K562 (cell line): ENCODE results near the gene SOAT2. TPM values are rescaled to one million over a fixed set of nuclear protein-coding genes. Genes with fewer than 3 reads are reported as not detected.
A peak's percentile ranks its signal among the peaks of the same experiment; 100 is the strongest.

Experiments used
- ATAC-seq: fragments of 200-7000 bp; cut with Tn5 transposase; 3 replicates; pipeline ENCODE4 v1.9.1; 2020; ENCODE audit warnings: moderate library complexity
- BruUV-seq: library from RNA; stranded (reverse); fragments of 400-500 nt; replicated peaks from 2 replicates; lab custom pipeline; 2021; lab: Mats Ljungman, UMichigan
- CTCF ChIA-PET: fragments of 300-600 bp; formaldehyde crosslinking; extraction: SDS; loops from one replicate; lab custom pipeline; 2021; ENCODE audit warnings: low intra/inter-chr PET ratio; lab: Yijun Ruan, JAX
- POLR2A ChIA-PET: fragments of 300-600, 350-650 bp; sonication (Branson Sonifier 250); formaldehyde crosslinking; extraction: SDS; loops from one replicate; lab custom pipeline; 2021; ENCODE audit warnings: antibody characterized with exemption, inconsistent platforms; lab: Yijun Ruan, JAX
- DNase-seq, 4 experiments: peaks; one replicate each; pipeline versions ENCODE4 v3.0.0 to v3.0.0-alpha.2; 2011 to 2018; ENCODE audit warnings: low spot score in 3 of 4, mixed read lengths in 3 of 4; ENCODE audit errors: extremely low read depth in 1 of 4
- FAIRE-seq: peaks from 2 replicates; lab custom pipeline; 2011; peaks lifted over from hg19 to GRCh38; lab: Jason Lieb, UNC
- H2AFZ ChIP-seq: 2 replicates; pipeline ENCODE4 v1.6.0; 2011; ENCODE audit warnings: low read depth, low read length, control low read depth, inconsistent platforms
- H3K27ac ChIP-seq: fragments of 200-600 bp; 3 replicates; pipeline ENCODE4 v1.8.0; 2011; ENCODE audit warnings: low read depth, mild to moderate bottlenecking, control low read depth, inconsistent platforms, low read length, moderate library complexity, mixed read lengths; ENCODE audit errors: extremely low read depth
- H3K27me3 ChIP-seq, 2 experiments: fragments of 300-600 bp in 1 of 2; 2 replicates in 1 of 2; 3 replicates in 1 of 2; pipeline versions ENCODE4 v1.6.0 to v1.8.0; 2011; ENCODE audit warnings: inconsistent platforms in 2 of 2, low read length in 2 of 2, mild to moderate bottlenecking in 1 of 2, mixed read lengths in 1 of 2, moderate library complexity in 1 of 2; ENCODE audit not compliant: control insufficient read depth in 2 of 2, insufficient read depth in 2 of 2
- H3K36me3 ChIP-seq: fragments of 300-600 bp; 3 replicates; pipeline ENCODE4 v1.8.0; 2011; ENCODE audit warnings: mild to moderate bottlenecking, low read length, inconsistent platforms; ENCODE audit not compliant: control insufficient read depth, insufficient read depth
- H3K4me1 ChIP-seq, 2 experiments: fragments of 200-600 bp in 1 of 2; replicated peaks in 1 of 2; 2 replicates in 1 of 2; 3 replicates in 1 of 2; pipeline versions ENCODE4 v1.5.1 to v1.8.0; 2011; ENCODE audit warnings: inconsistent platforms in 2 of 2, low read length in 2 of 2, mild to moderate bottlenecking in 1 of 2, mixed read lengths in 1 of 2, moderate library complexity in 1 of 2; ENCODE audit not compliant: control insufficient read depth in 2 of 2, insufficient read depth in 2 of 2
- H3K4me2 ChIP-seq: 2 replicates; pipeline ENCODE4 v1.6.1; 2011; ENCODE audit warnings: low read length, control low read depth, inconsistent platforms, mixed read lengths; ENCODE audit not compliant: insufficient read depth
- H3K4me3 ChIP-seq: fragments of 200-600 bp; sonication (generic), shearing (Covaris generic); 2 replicates; pipeline ENCODE4 v1.5.1; 2016; ENCODE audit warnings: control low read depth, inconsistent platforms
- H3K79me2 ChIP-seq: fragments of 200-600 bp; 3 replicates; pipeline ENCODE4 v1.8.0; 2011; ENCODE audit warnings: low read length, inconsistent platforms; ENCODE audit not compliant: control insufficient read depth, insufficient read depth
- H3K9ac ChIP-seq, 2 experiments: 2 replicates each; pipeline versions ENCODE4 v1.6.0 to v1.6.1; 2011; ENCODE audit warnings: low read depth in 2 of 2, low read length in 2 of 2, control low read depth in 1 of 2, inconsistent platforms in 1 of 2, mild to moderate bottlenecking in 1 of 2, mixed read lengths in 1 of 2; ENCODE audit not compliant: insufficient read depth in 1 of 2
- H3K9me1 ChIP-seq: one replicate; pipeline ENCODE4 v1.6.0; 2011; ENCODE audit warnings: inconsistent platforms, mild to moderate bottlenecking, low read length, moderate library complexity; ENCODE audit not compliant: control insufficient read depth, insufficient read depth
- H3K9me3 ChIP-seq: replicated peaks from 2 replicates; pipeline ENCODE4 v1.5.1; 2011; ENCODE audit warnings: low read depth, low read length, inconsistent platforms; ENCODE audit not compliant: control insufficient read depth, insufficient read depth
- H4K20me1 ChIP-seq: replicated peaks from 2 replicates; pipeline ENCODE4 v1.6.1; 2011; ENCODE audit warnings: low read length, inconsistent platforms, mixed read lengths; ENCODE audit not compliant: control insufficient read depth, insufficient read depth
- C11orf30 ChIP-seq: fragments of 450-650 bp; IDR thresholded peaks from 2 replicates; pipeline ENCODE4 v1.6.1; 2016; ENCODE audit warnings: low read depth, mild to moderate bottlenecking
- DIDO1 ChIP-seq: fragments of 450-650 bp; IDR thresholded peaks from 2 replicates; pipeline ENCODE4 v1.6.1; 2016; ENCODE audit warnings: low read depth, missing biosample characterization, missing genetic modification characterization
- E2F5 ChIP-seq: sonication (generic); formaldehyde crosslinking; IDR thresholded peaks from 2 replicates; pipeline ENCODE4 v1.8.0; 2022; ENCODE audit warnings: mild to moderate bottlenecking, missing genetic modification reagents
- FOS ChIP-seq: IDR thresholded peaks from 3 replicates; pipeline ENCODE4 v1.6.1; 2011; ENCODE audit not compliant: insufficient read length; ENCODE audit errors: extremely low read depth
- HNRNPLL ChIP-seq: fragments of 200-400 bp; formaldehyde crosslinking; IDR thresholded peaks from 2 replicates; pipeline ENCODE4 v1.6.1; 2017; ENCODE audit warnings: low read length, low read depth, mild to moderate bottlenecking; ENCODE audit not compliant: poor library complexity, severe bottlenecking
- PHF8 ChIP-seq: fragments of 200-600 bp; sonication (generic); IDR thresholded peaks from 2 replicates; pipeline ENCODE4 v1.6.1; 2012; ENCODE audit warnings: mixed run types, mild to moderate bottlenecking, inconsistent platforms, low read length, moderate library complexity, borderline replicate concordance
- POLR2AphosphoS2 ChIP-seq: IDR thresholded peaks from 2 replicates; pipeline ENCODE4 v1.6.1; 2012; ENCODE audit warnings: low read length, improper control_type of control experiment
- SAFB2 ChIP-seq: fragments of 200-400 bp; formaldehyde crosslinking; IDR thresholded peaks from 2 replicates; pipeline ENCODE4 v1.6.1; 2018; ENCODE audit warnings: borderline replicate concordance, low read length, low read depth, moderate library complexity; ENCODE audit not compliant: severe bottlenecking
- SOX6 ChIP-seq: fragments of 450-650 bp; IDR thresholded peaks from 2 replicates; pipeline ENCODE4 v1.6.1; 2014; ENCODE audit warnings: mild to moderate bottlenecking
- USF2 ChIP-seq: sonication (generic); formaldehyde crosslinking; IDR thresholded peaks from 2 replicates; pipeline ENCODE4 v1.5.0; 2020; ENCODE audit warnings: missing genetic modification reagents
- ZFP36 ChIP-seq: fragments of 150-350 bp; IDR thresholded peaks from 2 replicates; pipeline ENCODE4 v1.6.1; 2018; ENCODE audit warnings: low read length, low read depth; ENCODE audit not compliant: partially characterized antibody
- ZNF318 ChIP-seq, 2 experiments: fragments of 450-650 bp; IDR thresholded peaks; 2 replicates each; pipeline ENCODE4 v1.6.1; 2016; ENCODE audit warnings: mild to moderate bottlenecking in 2 of 2, borderline replicate concordance in 1 of 2, low read depth in 1 of 2, moderate library complexity in 1 of 2
- ZNF79 ChIP-seq: fragments of 250-450 bp; sonication (Bioruptor Pico); IDR thresholded peaks from 2 replicates; pipeline ENCODE4 v1.4.0; 2020; ENCODE audit warnings: low read depth, mild to moderate bottlenecking, moderate library complexity
- WGBS: fragments of 100-300 bp; shearing (Covaris generic); methylation state at CpG from one replicate; pipeline ENCODE4 v1.1.6; 2016; ENCODE audit warnings: low coverage, mixed read lengths; ENCODE audit not compliant: insufficient coverage; ENCODE audit errors: missing lambda C conversion rate; 5-methylcytosine and 5-hydroxymethylcytosine counted together
- in situ Hi-C: fragments of 300-500 bp; cut with MboI; formaldehyde crosslinking; loops from 4 replicates; pipeline ENCODE4 v1.15.0; 2018; ENCODE audit warnings: inconsistent platforms, mixed read lengths
- intact Hi-C: fragments of 100-400 bp; cut with micrococcal nuclease; formaldehyde crosslinking; loops from 2 replicates; pipeline ENCODE4 v1.14.2; 2022
- polyA plus RNA-seq, 8 experiments: library from polyadenylated mRNA; depleted of rRNA in 4 of 8; stranded (reverse) in 5 of 8; unstranded in 3 of 8; fragments of >200 nt; fragmentation: Nextera tagmentation in 2 of 8; fragmentation: Illumina TruSeq in 1 of 8; extraction: Ambion mirVana in 2 of 8; extraction: Trizol in 1 of 8; gene quantifications; 2 replicates each; pipeline versions ENCODE4 v1.2.1 to v1.2.3, GENCODE V29; 2011 to 2014; ENCODE audit warnings: inconsistent platforms in 1 of 8, missing spikeins in 1 of 8
- total RNA-seq, 7 experiments: library from RNA; depleted of rRNA in 6 of 7; stranded (reverse); fragments of >200 nt in 6 of 7; fragmentation: Illumina TruSeq in 2 of 7; extraction: Trizol in 2 of 7; gene quantifications; 2 replicates each; pipeline versions ENCODE4 v1.2.1 to v1.2.3, GENCODE V29; 2011 to 2021; ENCODE audit warnings: low replicate concordance in 1 of 7

Gene SOAT2
- total and polyA plus RNA-seq, 9 of the 15 experiments (the other 6 are each of a cell fraction or from before 2014, with no cell fraction given) = 0.04 TPM; not detected in 8

- Histone ChIP-seq H4K20me1 (no peaks in the 10 kb centered on the region), H3K27ac (no peak overlapping the region), H3K4me2 (no peak overlapping the region), H2AFZ (peak overlapping the region; percentile 54), H3K9ac (no peak overlapping the region), H3K79me2 (no peaks in the 10 kb centered on the region), H3K9me3 (no peaks in the 10 kb centered on the region), H3K27me3 (no peaks in the 10 kb centered on the region; a peak in 1 of 5 replicates), H3K36me3 (no peaks in the 10 kb centered on the region), H3K4me3 (no peak overlapping the region), H3K9me1 (peaks cover 6% of the 10 kb centered on the region), H3K4me1 (peaks cover 40 to 43% of the 10 kb centered on the region in 2 experiments)
- CTCF ChIA-PET = no interaction called here
- no peak for TF ChIP-seq SOX6
- TF ChIP-seq ZNF79 = no peak
- TF ChIP-seq PHF8 = no peak
- TF ChIP-seq POLR2AphosphoS2 = no peak
- no peak for TF ChIP-seq FOS
- no peak for TF ChIP-seq USF2 (CRISPR knock-in tag)
- TF ChIP-seq DIDO1 (tag) = no peak
- TF ChIP-seq C11orf30 = no peak
- no peak for TF ChIP-seq HNRNPLL
- no peak for TF ChIP-seq ZNF318 (IDR thresholded peaks at IDR 0.05; ENCODE audit: borderline replicate concordance in 1 of 2, low read depth in 1 of 2)
- no peak for TF ChIP-seq ZFP36
- TF ChIP-seq SAFB2 = no peak
- no peak for TF ChIP-seq E2F5 (CRISPR knock-in tag)
- ATAC-seq (no peak), DNase-seq (peak in 1 of 4 experiments; percentile 0), FAIRE-seq (no peak)
- in situ Hi-C loops (loop anchor here (5.0 kb wide), 1 partner anchor 34 kb away; no protein-coding TSS in a partner anchor), intact Hi-C loops (no loop called here)
- WGBS = 35% methylated on average over 5 of the region's 7 CpGs
- POLR2A ChIA-PET = interaction anchor here (1.2 to 1.4 kb wide), 3 partner anchors 10 to 22 kb away, joined by 3 to 4 read pairs (median 3); partner anchors contain the start of gene SPRYD3
- BruUV-seq = no TSS peak
Measured at GRCh38 chr12:53101266-53101665, 2.0 kb upstream of the SOAT2 start.
